ENCODE results near the gene KCNQ1. TPM values are rescaled to one million over a fixed set of nuclear protein-coding genes. Genes with fewer than 3 reads are reported as not detected.

Gene KCNQ1
- total and polyA plus RNA-seq, 7 donors: 0.48 to 3.1 (median 1.1) TPM

- WGBS, 3 donors: 1% methylated on average over 54 to 55 of the region's 55 CpGs
- Histone ChIP-seq H3K9me3 (no peaks in the 10 kb centered on the region), H3K27me3 (ENCODE audit: insufficient read depth in 3 of 3, low read length in 2 of 3) (no peaks in the 10 kb centered on the region), H3K4me1 (peaks cover 25% of the 10 kb centered on the region), H3K27ac (peak overlapping the region; percentile 98), H3K4me3 (peak overlapping the region; percentile 86), H3K36me3 (ENCODE audit: insufficient read depth in 1 of 2, low read depth in 1 of 2) (peaks cover 0 to 42% of the 10 kb centered on the region in 2 donors)
- intact Hi-C loops (cut with DNase I): no loop called here
- ATAC-seq (peak in 3 of 4 donors; percentile 4 to 22 (median 11)), DNase-seq (no peak)
- no peak for TF ChIP-seq CTCF (IDR thresholded peaks at IDR 0.05)
Measured at GRCh38 chr11:2400762-2401435, 43.9 kb upstream of the KCNQ1 start.

- H3K36me3 ChIP-seq (ENCODE audit: insufficient read depth in 1 of 2, low read depth in 1 of 2): peaks cover 0 to 36% of the 10 kb centered on the region in 2 donors
- no peak for ATAC-seq
- WGBS, 3 donors: 36 to 41% (median 39%) methylated on average over 12 of the region's 12 CpGs
- peak overlapping the region; percentile 98 for H3K27ac ChIP-seq
- no peak for TF ChIP-seq CTCF (IDR thresholded peaks at IDR 0.05)
- H3K27me3 ChIP-seq (ENCODE audit: insufficient read depth in 3 of 3, low read length in 2 of 3): no peaks in the 10 kb centered on the region
- H3K4me1 ChIP-seq: peaks cover 25% of the 10 kb centered on the region
- peak overlapping the region; percentile 86 for H3K4me3 ChIP-seq
- H3K9me3 ChIP-seq: no peaks in the 10 kb centered on the region
- intact Hi-C loops (cut with DNase I): no loop called here
- DNase-seq: no peak
Measured at GRCh38 chr11:2401436-2401984, 43.3 kb upstream of the KCNQ1 start.

GRCh38 chr11:2402106-2402505 is 42.7 kb upstream of the KCNQ1 start:
- Histone ChIP-seq H3K4me1 (peaks cover 25% of the 10 kb centered on the region), H3K36me3 (ENCODE audit: insufficient read depth in 1 of 2, low read depth in 1 of 2) (peaks cover 0 to 30% of the 10 kb centered on the region in 2 donors), H3K27ac (no peak overlapping the region), H3K27me3 (ENCODE audit: insufficient read depth in 3 of 3, low read length in 2 of 3) (no peaks in the 10 kb centered on the region), H3K4me3 (peak overlapping the region; percentile 86), H3K9me3 (no peaks in the 10 kb centered on the region)
- no peak for TF ChIP-seq CTCF (IDR thresholded peaks at IDR 0.05)
- intact Hi-C loops (cut with DNase I): no loop called here
- DNase-seq: no peak
- no peak for ATAC-seq
- 78 to 82% (median 82%) methylated on average over 13 of the region's 13 CpGs for WGBS, 3 donors

- 81 to 85% (median 83%) methylated on average over 29 to 31 of the region's 31 CpGs for WGBS, 3 donors
- intact Hi-C loops (cut with DNase I): no loop called here
- no peaks in the 10 kb centered on the region for H3K9me3 ChIP-seq
Measured at GRCh38 chr11:2402890-2403645, 41.7 kb upstream of the KCNQ1 start.

More at GRCh38 chr11:2402890-2403645, 41.7 kb upstream of the KCNQ1 start:
- TF ChIP-seq CTCF (IDR thresholded peaks at IDR 0.05): no peak
- Histone ChIP-seq H3K4me1 (peaks cover 25% of the 10 kb centered on the region), H3K4me3 (no peak overlapping the region), H3K27me3 (ENCODE audit: insufficient read depth in 3 of 3, low read length in 2 of 3) (no peaks in the 10 kb centered on the region), H3K36me3 (ENCODE audit: insufficient read depth in 1 of 2, low read depth in 1 of 2) (peaks cover 0 to 24% of the 10 kb centered on the region in 2 donors), H3K27ac (no peak overlapping the region)
- DNase-seq (no peak), ATAC-seq (no peak)

All from psoas muscle (tissue), 8 donors.